Activated naive CD8-positive, alpha-beta T cell treated with anti-CD3 and anti-CD28 coated beads, Interleukin-2, amount 10 ng/mL, durations not matched to agents 7 days and 5 days (primary cell): ENCODE measurements around the gene WNT7A. TPM values are rescaled to one million over a fixed set of nuclear protein-coding genes. Genes with fewer than 3 reads are reported as not detected.

Source experiments
- ATAC-seq: fragments of 150-1000 bp; cut with Tn5 transposase; one replicate; pipeline ENCODE4 v1.10.0; 2021; ENCODE audit warnings: low read depth, moderate library complexity
- POLR2A ChIA-PET: fragments of 350-600 bp; sonication (Branson Sonifier 250); formaldehyde crosslinking; loops from one replicate; lab custom pipeline; 2021; ENCODE audit warnings: antibody characterized with exemption; lab: Charles Lee
- DNase-seq: peaks from one replicate; pipeline ENCODE4 v3.0.0; 2021
- H3K27ac Mint-ChIP-seq: one replicate; pipeline ENCODE4 v1.8.0; 2022; ENCODE audit warnings: mild to moderate bottlenecking, mixed read lengths
- H3K27me3 Mint-ChIP-seq: one replicate; pipeline ENCODE4 v1.8.0; 2022; ENCODE audit warnings: mild to moderate bottlenecking, moderate library complexity, mixed read lengths
- H3K36me3 Mint-ChIP-seq: one replicate; pipeline ENCODE4 v1.8.0; 2021; ENCODE audit warnings: mild to moderate bottlenecking, mixed read lengths
- H3K4me1 Mint-ChIP-seq: one replicate; pipeline ENCODE4 v1.8.0; 2021; ENCODE audit warnings: mixed read lengths
- H3K4me3 Mint-ChIP-seq: one replicate; pipeline ENCODE4 v1.8.0; 2022; ENCODE audit warnings: mild to moderate bottlenecking, moderate library complexity, mixed read lengths
- H3K9me3 Mint-ChIP-seq: one replicate; pipeline ENCODE4 v1.8.0; 2021; ENCODE audit warnings: mixed read lengths
- total RNA-seq, 2 experiments: library from RNA; stranded (reverse); gene quantifications; one replicate each; pipeline ENCODE4 v1.2.3, GENCODE V29; 2021

WNT7A gene
- total RNA-seq, 2 experiments from 2014 or later = 1.5 TPM

- H3K4me3 Mint-ChIP-seq = no peak overlapping the region
- ATAC-seq (no peak), DNase-seq (no peak)
- peaks cover 12% of the 10 kb centered on the region for H3K4me1 Mint-ChIP-seq
- no peaks in the 10 kb centered on the region for H3K9me3 Mint-ChIP-seq
- H3K27ac Mint-ChIP-seq = no peak overlapping the region
- H3K27me3 Mint-ChIP-seq = no peaks in the 10 kb centered on the region
- H3K36me3 Mint-ChIP-seq = no peaks in the 10 kb centered on the region
- POLR2A ChIA-PET = no interaction called here
These were observed 25.9 kb downstream of the WNT7A start for GRCh38 chr3:13853978-13854296.

GRCh38 chr3:13853256-13853977 lies 26.5 kb downstream of the WNT7A start:
- Mint-ChIP-seq H3K27ac (no peak overlapping the region), H3K27me3 (no peaks in the 10 kb centered on the region), H3K4me3 (no peak overlapping the region), H3K36me3 (no peaks in the 10 kb centered on the region), H3K9me3 (no peaks in the 10 kb centered on the region), H3K4me1 (peaks cover 12% of the 10 kb centered on the region)
- ATAC-seq = no peak
- no peak for DNase-seq
- POLR2A ChIA-PET = no interaction called here

- no peak overlapping the region for H3K4me3 Mint-ChIP-seq
- H3K9me3 Mint-ChIP-seq = no peaks in the 10 kb centered on the region
- H3K27ac Mint-ChIP-seq = no peak overlapping the region
- no peaks in the 10 kb centered on the region for H3K36me3 Mint-ChIP-seq
- POLR2A ChIA-PET = no interaction called here
- H3K27me3 Mint-ChIP-seq = no peaks in the 10 kb centered on the region
- H3K4me1 Mint-ChIP-seq = peaks cover 12% of the 10 kb centered on the region
- ATAC-seq (no peak), DNase-seq (no peak)
These were observed 27.2 kb downstream of the WNT7A start for GRCh38 chr3:13852638-13853009.

- H3K36me3 Mint-ChIP-seq = no peaks in the 10 kb centered on the region
- POLR2A ChIA-PET = no interaction called here
- no peak overlapping the region for H3K27ac Mint-ChIP-seq
- H3K4me1 Mint-ChIP-seq = peaks cover 12% of the 10 kb centered on the region
- H3K4me3 Mint-ChIP-seq = no peak overlapping the region
- no peaks in the 10 kb centered on the region for H3K27me3 Mint-ChIP-seq
- DNase-seq (no peak), ATAC-seq (no peak)
- H3K9me3 Mint-ChIP-seq = no peaks in the 10 kb centered on the region
These were observed 27.8 kb downstream of the WNT7A start for GRCh38 chr3:13851997-13852637.

DNA sequence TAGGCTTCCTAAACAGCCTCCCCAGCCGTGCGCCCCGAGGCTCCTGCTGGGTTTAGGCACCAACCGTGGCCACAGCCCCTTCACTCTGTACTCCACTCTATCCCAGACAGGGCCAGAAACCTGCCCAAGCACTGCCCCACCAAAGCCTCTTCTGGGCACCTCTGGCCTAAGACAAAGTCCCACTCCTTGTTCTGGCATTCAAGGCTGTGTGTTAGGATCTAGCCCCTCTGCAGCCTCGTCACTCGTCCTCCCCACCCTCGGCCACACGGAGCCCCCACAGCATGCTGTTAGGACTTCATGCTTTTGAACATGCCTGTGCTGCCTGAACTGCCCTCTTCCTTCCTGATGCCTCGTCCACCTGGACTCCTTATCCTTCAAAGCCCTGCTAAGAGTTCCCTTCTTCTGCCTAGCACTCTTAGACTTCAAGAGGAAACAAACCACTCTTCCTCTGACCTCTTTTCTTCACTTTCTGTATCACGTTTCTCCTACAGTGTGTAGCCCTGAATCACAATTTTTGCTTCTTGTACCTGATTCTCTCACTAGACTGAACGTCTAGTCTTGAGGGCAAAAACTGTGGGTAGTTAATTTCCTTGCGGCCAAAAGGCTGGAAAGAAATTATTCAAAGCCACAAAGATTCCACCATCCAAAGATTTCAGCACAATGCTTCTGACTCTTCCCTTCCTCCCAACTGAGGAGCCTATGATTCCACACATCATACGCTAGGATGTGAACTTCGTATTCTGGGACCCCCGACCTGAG lies 28.6 kb downstream of the WNT7A start:
- H3K27me3 Mint-ChIP-seq = no peaks in the 10 kb centered on the region
- peaks cover 12% of the 10 kb centered on the region for H3K4me1 Mint-ChIP-seq
- H3K9me3 Mint-ChIP-seq = no peaks in the 10 kb centered on the region
- no peak overlapping the region for H3K27ac Mint-ChIP-seq
- H3K36me3 Mint-ChIP-seq = no peaks in the 10 kb centered on the region
- H3K4me3 Mint-ChIP-seq = no peak overlapping the region
- POLR2A ChIA-PET = no interaction called here
- DNase-seq = no peak
- ATAC-seq = no peak

DNA sequence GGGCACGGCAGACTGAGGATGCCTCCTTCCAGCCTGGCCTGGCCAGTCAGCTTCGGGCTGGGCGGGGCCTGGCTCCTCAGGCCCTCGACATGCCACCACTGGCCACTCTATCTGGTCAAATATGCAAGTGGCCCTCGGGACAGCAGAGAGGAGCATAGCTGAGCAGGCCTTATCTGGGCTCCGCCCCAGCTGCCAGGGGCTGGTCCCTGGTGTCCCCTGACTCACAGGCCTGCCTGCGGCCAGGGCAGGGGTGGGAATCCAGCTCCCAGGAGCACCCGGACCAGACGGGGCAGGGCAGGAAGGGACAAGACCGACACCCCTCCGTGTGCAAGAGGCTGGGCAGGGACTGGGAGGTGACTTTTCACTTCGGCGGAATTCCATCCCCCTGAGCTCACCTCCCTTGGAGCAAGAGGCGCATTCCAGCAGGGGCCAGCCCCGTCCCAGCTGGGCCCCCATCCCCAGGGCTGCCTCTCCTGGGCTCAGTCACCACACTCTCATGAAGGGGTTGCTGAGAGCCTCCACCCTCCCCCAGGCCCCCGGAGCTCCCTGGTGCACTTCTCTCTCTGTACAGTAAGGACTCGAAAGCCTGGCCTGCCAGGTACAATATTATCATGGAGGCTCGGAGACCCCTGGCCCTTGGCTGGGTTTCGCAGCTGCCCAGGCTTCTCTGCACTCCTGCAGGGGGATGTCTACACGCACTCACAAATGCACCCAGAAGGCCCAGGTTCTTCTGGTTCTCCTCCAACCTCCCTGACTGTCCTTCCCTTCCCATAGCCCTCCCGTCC lies 29.5 kb downstream of the WNT7A start:
- Mint-ChIP-seq H3K36me3 (no peaks in the 10 kb centered on the region), H3K9me3 (no peaks in the 10 kb centered on the region), H3K27me3 (no peaks in the 10 kb centered on the region), H3K27ac (no peak overlapping the region), H3K4me3 (no peak overlapping the region), H3K4me1 (peaks cover 12% of the 10 kb centered on the region)
- POLR2A ChIA-PET = no interaction called here
- DNase-seq (no peak), ATAC-seq (no peak)

- Mint-ChIP-seq H3K4me3 (no peak overlapping the region), H3K4me1 (peaks cover 12% of the 10 kb centered on the region), H3K27me3 (no peaks in the 10 kb centered on the region), H3K27ac (no peak overlapping the region), H3K9me3 (no peaks in the 10 kb centered on the region), H3K36me3 (no peaks in the 10 kb centered on the region)
- DNase-seq = no peak
- POLR2A ChIA-PET = no interaction called here
- ATAC-seq = no peak
These were observed 30.9 kb downstream of the WNT7A start for GRCh38 chr3:13849018-13849417.

- POLR2A ChIA-PET = no interaction called here
These were observed 32.9 kb downstream of the WNT7A start for GRCh38 chr3:13846716-13847570.

DNA sequence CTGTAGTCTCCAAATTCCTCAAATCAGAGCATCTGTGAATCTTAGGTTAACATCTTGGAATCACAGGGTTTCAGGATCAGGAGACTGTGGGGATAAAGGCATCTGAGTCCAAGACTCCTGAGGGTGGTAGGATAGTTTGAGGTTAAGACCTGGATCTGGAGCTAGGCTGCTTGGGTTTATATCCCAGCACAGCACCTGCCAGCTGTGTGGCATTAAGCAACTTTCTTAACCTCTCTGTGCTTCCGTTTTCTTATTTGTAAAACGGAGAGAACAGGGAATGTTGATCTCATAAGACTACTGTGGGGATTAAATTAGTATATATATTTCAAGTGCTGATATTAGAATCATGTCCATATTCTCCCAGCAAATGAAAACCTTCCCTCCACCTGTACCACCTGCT lies 33.6 kb downstream of the WNT7A start:
- Mint-ChIP-seq H3K9me3 (no peaks in the 10 kb centered on the region), H3K27me3 (no peaks in the 10 kb centered on the region), H3K4me3 (no peak overlapping the region), H3K4me1 (no peaks in the 10 kb centered on the region), H3K36me3 (no peaks in the 10 kb centered on the region), H3K27ac (no peak overlapping the region)
- POLR2A ChIA-PET = no interaction called here
- no peak for DNase-seq
- no peak for ATAC-seq

More at GRCh38 chr3:13846716-13847570, 32.9 kb downstream of the WNT7A start:
- ATAC-seq = no peak
- Mint-ChIP-seq H3K27me3 (no peaks in the 10 kb centered on the region), H3K4me1 (no peaks in the 10 kb centered on the region), H3K9me3 (no peaks in the 10 kb centered on the region), H3K4me3 (no peak overlapping the region), H3K36me3 (no peaks in the 10 kb centered on the region), H3K27ac (no peak overlapping the region)
- no peak for DNase-seq

GRCh38 chr3:13845806-13846205 lies 34.1 kb downstream of the WNT7A start:
- DNase-seq (no peak), ATAC-seq (no peak)
- no peak overlapping the region for H3K27ac Mint-ChIP-seq
- no peak overlapping the region for H3K4me3 Mint-ChIP-seq
- H3K9me3 Mint-ChIP-seq = no peaks in the 10 kb centered on the region
- no peaks in the 10 kb centered on the region for H3K4me1 Mint-ChIP-seq
- no peaks in the 10 kb centered on the region for H3K27me3 Mint-ChIP-seq
- H3K36me3 Mint-ChIP-seq = no peaks in the 10 kb centered on the region
- POLR2A ChIA-PET = no interaction called here

GRCh38 chr3:13844911-13845310 lies 35.0 kb downstream of the WNT7A start:
- no peaks in the 10 kb centered on the region for H3K4me1 Mint-ChIP-seq
- H3K27me3 Mint-ChIP-seq = no peaks in the 10 kb centered on the region
- no peaks in the 10 kb centered on the region for H3K9me3 Mint-ChIP-seq
- H3K27ac Mint-ChIP-seq = no peak overlapping the region
- H3K4me3 Mint-ChIP-seq = no peak overlapping the region
- no peaks in the 10 kb centered on the region for H3K36me3 Mint-ChIP-seq
- DNase-seq (no peak), ATAC-seq (no peak)
- POLR2A ChIA-PET = no interaction called here

DNA sequence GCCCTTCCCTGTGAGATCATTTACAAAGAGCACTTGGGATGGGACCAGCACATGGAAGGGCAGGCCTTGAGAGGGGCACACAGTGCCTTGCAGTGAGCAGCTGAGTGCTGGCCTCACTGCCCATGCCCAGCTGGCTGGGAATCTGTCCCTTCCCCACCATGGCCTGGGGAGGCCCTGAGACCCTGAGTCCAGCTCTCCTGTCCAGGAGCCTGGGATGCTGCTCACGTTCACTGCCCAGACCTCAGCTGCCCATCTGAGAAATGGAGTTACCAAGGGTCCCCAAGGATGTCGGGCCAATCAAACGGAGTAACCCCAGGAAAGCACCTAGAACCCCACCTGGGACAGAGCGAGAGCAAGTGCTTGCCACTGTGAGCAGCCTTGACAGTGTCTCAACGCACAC lies 35.6 kb downstream of the WNT7A start:
- ATAC-seq = no peak
- Mint-ChIP-seq H3K27ac (no peak overlapping the region), H3K27me3 (no peaks in the 10 kb centered on the region), H3K36me3 (no peaks in the 10 kb centered on the region), H3K9me3 (no peaks in the 10 kb centered on the region), H3K4me1 (no peaks in the 10 kb centered on the region), H3K4me3 (no peak overlapping the region)
- POLR2A ChIA-PET = interaction anchor here (0.6 kb wide), 1 partner anchor 683 kb away, joined by 3 read pairs; no protein-coding TSS in a partner anchor
- DNase-seq = no peak
